Activated CD8-positive, alpha-beta memory T cell treated with anti-CD3 and anti-CD28 coated beads for 36 hours (primary cell): ENCODE results near the gene TAX1BP1. TPM values are rescaled to one million over a fixed set of nuclear protein-coding genes. Genes with fewer than 3 reads are reported as not detected.

ENCODE experiments used
- CTCF ChIA-PET: fragments of 350-600 bp; sonication (Branson Sonifier 250); formaldehyde crosslinking; loops from one replicate; lab custom pipeline; 2021; ENCODE audit warnings: antibody characterized with exemption; lab: Charles Lee
- POLR2A ChIA-PET: fragments of 350-600 bp; sonication (Branson Sonifier 250); formaldehyde crosslinking; loops from one replicate; lab custom pipeline; 2021; ENCODE audit warnings: antibody characterized with exemption; lab: Charles Lee
- total RNA-seq, 2 experiments: library from RNA; stranded (reverse); gene quantifications; one replicate each; pipeline ENCODE4 v1.2.3, GENCODE V29; 2021

The TAX1BP1 gene
- total RNA-seq, 2 experiments from 2014 or later = 85.3 to 85.6 TPM

DNA sequence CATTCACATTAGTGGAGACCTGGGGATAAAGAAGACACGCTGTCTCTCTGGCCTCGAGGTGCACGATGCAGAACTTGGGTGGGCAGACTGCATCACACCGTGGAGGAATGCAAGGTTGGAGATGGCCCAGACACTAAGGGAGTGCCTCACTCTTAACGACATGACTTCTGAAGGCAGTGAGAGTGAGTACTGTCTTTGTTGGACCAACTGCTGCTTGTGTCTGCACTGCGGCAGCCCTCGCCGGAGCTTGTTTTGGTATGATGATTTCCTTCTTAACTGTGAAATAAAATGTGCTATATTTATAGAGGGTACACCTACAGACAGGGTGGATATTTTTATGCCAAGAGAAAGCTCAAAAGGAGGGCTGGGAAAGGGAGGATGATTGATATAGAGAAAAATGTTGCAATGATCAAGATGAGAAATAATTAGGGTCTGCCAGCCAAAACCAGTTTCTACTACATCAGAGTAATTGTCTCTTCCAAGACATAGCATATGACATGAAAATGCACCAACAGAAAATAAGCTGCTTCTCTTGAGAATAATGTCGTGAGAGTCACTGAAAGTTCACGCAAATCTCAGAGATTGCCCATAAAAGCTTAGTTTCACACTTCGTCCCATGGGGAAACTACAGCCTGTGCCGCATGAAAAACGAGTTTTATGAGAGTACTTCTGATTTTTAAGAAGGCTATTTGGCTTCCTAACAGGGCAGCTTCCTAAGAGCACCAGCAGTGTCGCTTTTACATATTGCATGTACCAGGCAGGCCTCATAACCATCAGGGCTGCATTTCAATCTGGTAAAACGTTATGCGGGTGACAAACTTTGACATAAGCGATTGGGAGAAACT is 127.1 kb downstream of the TAX1BP1 start:
- POLR2A ChIA-PET = no interaction called here
- CTCF ChIA-PET = no interaction called here

DNA sequence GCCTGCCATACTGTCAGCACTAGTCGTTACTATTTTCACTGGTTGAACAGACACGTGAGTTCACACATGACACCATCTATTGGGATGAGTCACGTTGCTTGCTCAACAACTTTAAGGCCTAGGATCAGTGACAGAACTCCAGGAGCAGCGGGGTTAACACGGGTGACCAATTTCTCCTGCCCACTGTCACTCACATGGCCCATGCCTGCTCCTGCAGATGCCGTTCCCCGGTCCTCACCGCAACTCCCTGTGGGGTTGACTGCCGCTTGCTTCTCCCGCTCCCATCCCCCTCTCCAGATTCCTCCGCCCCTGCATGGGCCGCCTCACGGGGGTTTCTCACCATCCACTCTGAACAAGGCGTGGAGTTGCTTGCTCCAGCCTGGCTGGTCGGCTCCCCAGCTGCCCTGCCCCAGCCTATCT is 128.2 kb downstream of the TAX1BP1 start:
- CTCF ChIA-PET = no interaction called here
- POLR2A ChIA-PET = no interaction called here

DNA sequence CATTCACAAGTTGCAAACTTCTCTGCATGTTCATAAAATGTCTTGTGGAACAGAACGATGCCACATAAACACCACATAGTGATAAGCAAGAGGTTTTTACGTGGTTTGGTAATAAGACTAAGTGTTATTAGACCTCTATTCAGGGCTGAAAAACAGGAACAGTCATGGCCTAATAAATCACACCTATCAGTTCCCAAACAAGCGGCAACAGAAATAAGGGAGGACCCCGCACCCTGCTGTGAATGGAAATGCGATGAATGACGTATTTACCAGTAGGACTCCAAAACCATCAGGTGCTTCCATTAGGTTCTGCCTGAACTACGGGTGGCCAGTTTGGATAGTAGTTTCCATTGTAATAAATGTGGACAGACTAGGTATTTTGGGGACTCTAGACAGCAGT is 129.1 kb downstream of the TAX1BP1 start:
- ChIA-PET POLR2A (no interaction called here), CTCF (no interaction called here)

DNA sequence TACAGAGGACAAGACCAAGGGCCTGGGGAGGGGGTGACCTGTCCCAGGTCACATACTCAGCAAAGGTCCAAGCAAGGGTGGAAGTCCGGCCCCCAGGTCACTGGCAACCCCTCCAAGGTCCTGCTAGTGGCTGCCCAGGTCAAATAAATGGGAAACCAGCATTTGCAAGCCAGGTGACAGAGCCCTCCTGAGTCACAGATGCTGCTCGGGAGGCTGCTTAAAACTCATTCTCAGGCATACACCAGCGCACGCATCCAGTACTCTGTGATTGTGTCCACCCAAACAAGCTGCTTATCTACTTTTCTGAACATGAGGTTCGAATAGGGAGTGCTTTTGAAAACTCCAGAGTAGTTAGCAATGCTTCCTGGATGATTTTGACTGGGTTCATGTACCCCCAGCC is 130.6 kb downstream of the TAX1BP1 start:
- ChIA-PET CTCF (interaction anchor here (0.7 kb wide), 1 partner anchor 1413 kb away, joined by 5 read pairs; no protein-coding TSS in a partner anchor), POLR2A (no interaction called here)

DNA sequence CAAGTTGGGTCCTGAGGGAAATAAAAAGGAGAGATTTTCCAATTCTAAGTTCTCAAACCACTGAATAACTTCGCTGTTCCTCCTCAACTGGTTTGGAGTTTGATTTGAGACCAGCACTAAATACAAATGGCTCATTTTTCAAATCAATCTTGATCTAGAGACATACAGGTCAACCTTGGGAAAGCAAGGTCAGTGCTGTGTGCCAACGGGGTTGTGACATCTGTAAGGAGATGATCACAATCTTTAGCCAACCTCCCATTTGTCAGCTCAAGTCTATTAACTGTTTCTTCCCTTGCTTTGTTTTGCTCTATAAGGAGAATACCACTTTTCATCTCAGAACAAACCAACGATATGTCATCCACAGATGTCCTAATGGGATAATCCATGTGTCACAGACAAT is 131.1 kb downstream of the TAX1BP1 start:
- CTCF ChIA-PET = no interaction called here

DNA sequence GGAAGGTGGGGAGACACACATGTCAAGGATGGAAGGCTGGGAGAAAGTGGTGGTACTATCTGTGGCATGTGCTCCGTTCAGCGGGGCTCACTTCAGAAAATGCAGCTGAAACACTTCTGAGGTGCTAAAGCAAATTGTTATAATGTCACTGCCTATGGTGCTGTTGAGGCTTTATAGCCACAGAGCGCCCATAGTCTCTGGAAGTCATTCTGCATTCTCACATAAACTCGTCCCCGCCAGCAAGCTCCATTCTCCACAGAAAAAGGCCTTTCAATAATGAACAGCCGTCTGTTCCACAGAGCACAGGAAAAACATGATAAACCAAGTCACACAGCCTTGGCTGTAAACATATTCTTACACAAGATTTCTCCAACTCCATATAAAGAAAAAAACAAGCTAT is 131.9 kb downstream of the TAX1BP1 start:
- ChIA-PET POLR2A (no interaction called here), CTCF (no interaction called here)

More for the DNA sequence above, 131.1 kb downstream of the TAX1BP1 start:
- POLR2A ChIA-PET = no interaction called here

DNA sequence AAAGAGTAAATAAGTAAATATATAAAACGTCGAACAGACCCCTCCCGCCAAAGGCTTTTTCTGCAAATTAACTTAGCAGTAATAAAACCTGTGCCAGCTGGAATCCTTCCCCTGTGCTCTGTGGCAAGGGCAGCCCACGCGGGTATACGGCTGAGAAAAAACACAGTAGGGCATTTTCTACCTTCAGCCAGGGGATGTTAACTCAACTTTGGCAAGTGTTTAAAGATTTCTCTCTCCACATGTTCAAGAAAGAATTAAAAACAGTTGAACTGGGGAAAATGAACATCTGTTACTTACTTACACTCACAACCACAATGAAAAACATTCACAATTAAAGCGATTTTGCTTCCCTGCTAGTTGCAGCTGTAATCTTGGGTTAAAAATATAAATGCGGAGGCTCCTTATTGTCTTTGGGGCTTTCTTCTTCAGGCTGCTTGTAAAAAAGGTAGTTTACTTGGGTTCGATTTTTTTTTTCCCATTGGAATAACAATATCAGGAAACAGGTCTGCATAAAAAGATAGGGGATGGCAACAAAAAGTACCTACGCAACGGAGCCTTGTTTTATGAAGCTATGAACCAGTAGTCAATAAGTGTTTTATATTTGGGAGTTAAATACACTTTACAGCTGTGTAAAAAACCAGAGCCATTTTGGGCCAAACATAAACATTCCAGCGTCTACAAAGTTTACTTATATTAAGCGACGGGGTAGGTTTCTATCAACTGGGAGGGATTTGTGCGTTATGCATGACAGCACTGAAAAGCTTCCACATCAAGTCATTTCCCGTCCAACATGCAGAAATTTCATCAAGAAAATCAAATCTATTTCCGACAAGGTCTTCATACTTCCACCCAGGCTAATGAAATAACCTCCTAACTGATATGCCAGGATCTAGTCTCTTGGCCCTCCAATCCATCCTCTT is 132.7 kb downstream of the TAX1BP1 start:
- POLR2A ChIA-PET = no interaction called here
- CTCF ChIA-PET = no interaction called here

DNA sequence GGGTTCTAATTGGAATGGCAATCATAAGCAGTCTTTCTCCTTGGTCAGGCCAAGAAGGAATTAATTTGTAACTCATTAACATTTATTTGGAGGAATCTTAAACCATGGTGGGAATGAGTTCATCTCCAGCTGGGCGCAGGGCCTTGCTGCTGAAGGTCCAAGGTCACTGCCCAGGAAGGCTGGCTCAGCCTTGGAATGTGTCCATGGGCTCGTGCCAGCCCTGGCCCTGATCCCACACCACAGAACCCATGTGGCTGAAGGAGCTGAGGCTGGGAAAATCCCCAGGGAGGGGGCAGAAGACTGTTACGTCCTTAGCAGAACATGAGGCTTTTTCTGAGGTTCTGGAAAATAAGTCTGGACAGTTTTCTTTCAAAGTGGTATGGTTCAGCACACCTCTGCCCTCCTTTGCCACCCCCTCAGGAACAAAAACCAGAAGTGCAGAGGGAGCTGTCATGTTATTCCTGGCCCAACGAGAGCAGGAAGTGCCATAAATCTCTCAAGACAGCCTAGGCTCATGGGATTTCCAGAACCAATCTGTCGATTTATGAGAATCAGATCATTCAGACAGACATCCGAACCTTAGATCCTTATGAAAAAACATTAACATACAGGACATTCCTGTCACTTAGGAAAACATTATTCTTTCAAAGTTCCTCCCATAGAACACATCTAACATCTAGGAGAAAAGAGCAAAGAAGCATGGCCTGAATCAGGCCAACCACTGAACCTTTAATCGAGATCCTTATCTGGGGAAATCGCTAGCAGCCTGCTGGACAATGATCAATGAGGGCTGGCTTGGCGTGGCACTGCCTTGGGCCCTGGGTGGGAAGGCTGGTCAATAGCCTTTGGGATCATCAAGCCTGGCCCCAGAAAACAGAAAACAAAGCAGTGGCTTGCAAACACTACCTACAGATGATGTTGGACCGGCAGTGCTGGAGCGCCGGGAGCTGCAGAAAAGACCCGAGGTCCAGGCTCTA is 134.3 kb downstream of the TAX1BP1 start:
- CTCF ChIA-PET = no interaction called here
- POLR2A ChIA-PET = no interaction called here

DNA sequence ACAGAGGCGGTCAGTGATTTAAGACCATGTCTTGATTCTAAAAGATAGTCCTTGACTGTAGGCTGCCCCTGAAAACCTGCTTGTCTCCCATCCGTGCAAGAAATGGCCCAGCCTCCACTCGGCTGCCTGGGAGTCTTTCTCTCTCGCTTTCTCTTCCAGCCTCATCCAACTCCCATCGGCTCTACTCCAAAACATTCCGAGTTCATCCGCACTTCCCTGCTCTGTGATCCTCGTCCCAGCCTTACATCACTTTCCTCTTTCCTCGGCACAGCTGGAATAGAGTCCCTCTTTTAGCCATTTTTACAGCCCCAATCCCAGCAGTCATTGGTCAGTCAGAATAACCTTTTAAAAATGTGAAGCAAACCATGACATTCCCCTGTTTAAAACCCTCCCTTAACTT is 135.1 kb downstream of the TAX1BP1 start:
- CTCF ChIA-PET = no interaction called here

DNA sequence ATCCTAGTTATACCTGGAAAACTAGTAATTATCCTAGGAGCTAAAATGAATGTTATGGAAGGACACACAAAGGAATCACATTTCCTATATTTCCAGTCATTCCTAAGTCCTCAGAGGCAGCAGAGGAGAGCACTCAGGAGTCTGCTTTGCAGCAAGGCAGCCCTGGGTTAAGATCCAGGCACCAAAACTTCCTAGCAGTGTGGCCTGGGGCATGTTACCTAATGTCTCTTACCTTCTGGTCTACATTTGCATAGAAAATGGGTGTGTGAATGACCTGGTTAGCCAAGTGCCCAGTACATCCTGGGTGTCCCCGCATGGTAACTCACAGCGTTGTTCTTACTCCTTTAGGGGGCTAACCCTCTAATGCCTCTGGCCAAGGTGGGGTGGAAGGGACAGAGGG is 135.9 kb downstream of the TAX1BP1 start:
- ChIA-PET CTCF (no interaction called here), POLR2A (no interaction called here)

More for the DNA sequence above, 135.1 kb downstream of the TAX1BP1 start:
- POLR2A ChIA-PET = no interaction called here

DNA sequence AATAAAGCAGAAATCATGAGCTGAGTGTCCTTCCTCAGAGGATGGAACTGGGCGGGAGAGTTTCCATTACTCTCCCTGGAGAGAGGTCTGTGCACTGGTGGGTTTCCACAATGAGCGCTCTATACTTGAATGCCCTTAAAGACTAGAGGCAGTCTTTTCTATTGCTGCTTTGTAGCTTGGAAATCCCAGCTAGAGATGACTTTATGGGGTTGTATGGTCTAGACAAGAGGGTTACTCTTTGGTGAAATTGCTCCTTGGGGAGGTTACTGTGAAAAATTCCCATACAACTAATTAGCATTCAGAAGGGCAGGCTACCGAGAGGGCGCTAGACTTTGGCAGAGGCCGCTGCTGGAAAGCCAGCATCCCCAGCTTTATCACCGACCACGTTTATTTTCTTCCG is 136.8 kb downstream of the TAX1BP1 start:
- CTCF ChIA-PET = no interaction called here

More for the DNA sequence above, 136.8 kb downstream of the TAX1BP1 start:
- POLR2A ChIA-PET = no interaction called here

Other genes with a start within 250 kb of the TAX1BP1 start
- gene HIBADH, start 77.3 kb upstream of the TAX1BP1 start, total RNA-seq = 10 to 100 TPM; 20.0 to 22.0 TPM